GM12878 (cell line): ENCODE data around the gene SCYL3. TPM values are rescaled to one million over a fixed set of nuclear protein-coding genes. Genes with fewer than 3 reads are reported as not detected.

Experiments used
- ATAC-seq: fragments of 200-7000 bp; cut with Tn5 transposase; 3 replicates; pipeline ENCODE4 v1.9.1; 2020; ENCODE audit warnings: mild to moderate bottlenecking, moderate library complexity
- Bru-seq: library from RNA; stranded (reverse); fragments of 400-500 nt; gene quantifications from one replicate; lab custom pipeline; 2021; lab: Mats Ljungman, UMichigan
- BruChase-seq, 2 experiments: library from RNA; stranded (reverse); fragments of 400-500 nt; gene quantifications; one replicate each; lab custom pipeline; 2021; lab: Mats Ljungman, UMichigan
- BruUV-seq: library from RNA; stranded (reverse); fragments of 400-500 nt; replicated peaks from 2 replicates; lab custom pipeline; 2021; lab: Mats Ljungman, UMichigan
- CTCF ChIA-PET: fragments of 300-600 bp; sonication (Branson Sonifier 250); formaldehyde crosslinking; extraction: SDS; loops from one replicate; lab custom pipeline; 2021; ENCODE audit warnings: inconsistent platforms; lab: Yijun Ruan, JAX
- POLR2A ChIA-PET: fragments of 350-600 bp; formaldehyde crosslinking; extraction: SDS; loops from one replicate; lab custom pipeline; 2021; ENCODE audit warnings: inconsistent platforms; lab: Charles Lee
- RAD21 ChIA-PET: fragments of 300-600 bp; sonication (Branson Sonifier 250); formaldehyde crosslinking; loops from one replicate; lab custom pipeline; 2023; ENCODE audit warnings: antibody characterized with exemption; ENCODE audit not compliant: unreplicated experiment; lab: Charles Lee
- SMC1A ChIA-PET: fragments of 300-600 bp; sonication (Branson Sonifier 250); formaldehyde crosslinking; loops from one replicate; lab custom pipeline; 2023; ENCODE audit not compliant: unreplicated experiment, uncharacterized antibody; lab: Charles Lee
- DNase-seq: peaks from one replicate; pipeline ENCODE4 v3.0.0-alpha.2; 2011; ENCODE audit warnings: low read depth, low spot score
- FAIRE-seq: peaks from 3 replicates; lab custom pipeline; 2011; peaks lifted over from hg19 to GRCh38; lab: Jason Lieb, UNC
- H2AFZ ChIP-seq: 2 replicates; pipeline ENCODE4 v1.6.0; 2011; ENCODE audit warnings: low read depth, low read length, control low read depth; ENCODE audit not compliant: control insufficient read depth
- H3K27ac ChIP-seq: 2 replicates; pipeline ENCODE4 v1.5.1; 2011; ENCODE audit warnings: control low read depth; ENCODE audit not compliant: control insufficient read depth, insufficient read depth
- H3K27me3 ChIP-seq, 2 experiments: replicated peaks in 1 of 2; 2 replicates each; pipeline versions ENCODE4 v1.6.0 to v1.6.1; 2011; ENCODE audit warnings: low read length in 1 of 2; ENCODE audit not compliant: control insufficient read depth in 2 of 2, insufficient read depth in 2 of 2
- H3K36me3 ChIP-seq, 2 experiments: 2 replicates each; pipeline ENCODE4 v1.5.1; 2011; ENCODE audit warnings: low read length in 1 of 2; ENCODE audit not compliant: control insufficient read depth in 2 of 2, insufficient read depth in 2 of 2
- H3K4me1 ChIP-seq: 2 replicates; pipeline ENCODE4 v1.6.1; 2011; ENCODE audit warnings: mild to moderate bottlenecking, low read length, moderate library complexity, mixed read lengths; ENCODE audit not compliant: control insufficient read depth, insufficient read depth
- H3K4me2 ChIP-seq: 2 replicates; pipeline ENCODE4 v1.6.0; 2011; ENCODE audit warnings: control low read depth; ENCODE audit not compliant: control insufficient read depth, insufficient read depth
- H3K4me3 ChIP-seq: fragments of 200-600 bp; sonication (generic); 2 replicates; pipeline ENCODE4 v1.5.1; 2016
- H3K79me2 ChIP-seq: 2 replicates; pipeline ENCODE4 v1.6.0; 2011; ENCODE audit warnings: low read length; ENCODE audit not compliant: control insufficient read depth, insufficient read depth
- H3K9ac ChIP-seq: 2 replicates; pipeline ENCODE4 v1.8.0; 2011; ENCODE audit warnings: low read length, control low read depth, mixed read lengths; ENCODE audit not compliant: control insufficient read depth, insufficient read depth
- H3K9me3 ChIP-seq: replicated peaks from 3 replicates; pipeline ENCODE4 v1.5.1; 2011; ENCODE audit warnings: mild to moderate bottlenecking, low read length; ENCODE audit not compliant: control insufficient read depth, insufficient read depth
- H4K20me1 ChIP-seq: 2 replicates; pipeline ENCODE4 v1.6.0; 2011; ENCODE audit not compliant: control insufficient read depth, insufficient read depth
- FOXM1 ChIP-seq: IDR thresholded peaks from 2 replicates; pipeline ENCODE4 v1.6.1; 2012; ENCODE audit warnings: low read depth, mild to moderate bottlenecking, inconsistent platforms, low read length, moderate library complexity
- HDGF ChIP-seq: fragments of 450-650 bp; IDR thresholded peaks from 2 replicates; pipeline ENCODE4 v1.6.1; 2016; ENCODE audit warnings: antibody characterized with exemption
- IRF5 ChIP-seq: fragments of 450-650 bp; IDR thresholded peaks from 2 replicates; pipeline ENCODE4 v1.6.1; 2017; ENCODE audit warnings: borderline replicate concordance
- KAT2A ChIP-seq: conservative IDR thresholded peaks from 2 replicates; pipeline ENCODE4 v1.6.1; 2011; ENCODE audit warnings: low read depth, low read length; ENCODE audit not compliant: control insufficient read depth
- MAX ChIP-seq: IDR thresholded peaks from 2 replicates; pipeline ENCODE4 v1.6.1; 2012; ENCODE audit warnings: low read depth, low read length, improper control_type of control experiment
- MLLT1 ChIP-seq: fragments of 450-650 bp; IDR thresholded peaks from 2 replicates; pipeline ENCODE4 v1.6.1; 2016; ENCODE audit warnings: mild to moderate bottlenecking
- MYB ChIP-seq: fragments of 150-350 bp; IDR thresholded peaks from 2 replicates; pipeline ENCODE4 v1.6.1; 2014; ENCODE audit warnings: mild to moderate bottlenecking, low read depth, low read length, borderline replicate concordance
- NBN ChIP-seq: fragments of 450-650 bp; IDR thresholded peaks from 2 replicates; pipeline ENCODE4 v1.6.1; 2016
- NFYB ChIP-seq: IDR thresholded peaks from 2 replicates; pipeline ENCODE4 v1.6.1; 2011; ENCODE audit warnings: low read depth, mild to moderate bottlenecking, low read length, improper control_type of control experiment, moderate library complexity; ENCODE audit not compliant: insufficient read depth
- SIN3A ChIP-seq: IDR thresholded peaks from 2 replicates; pipeline ENCODE4 v1.6.1; 2012; ENCODE audit warnings: low read depth, low read length, improper control_type of control experiment
- SMAD5 ChIP-seq: IDR thresholded peaks from 2 replicates; pipeline ENCODE4 v1.6.1; 2016; ENCODE audit warnings: antibody characterized with exemption, low read depth
- SUZ12 ChIP-seq: fragments of 200-600 bp; sonication (generic); IDR thresholded peaks from one replicate; pipeline ENCODE4 v1.6.1; 2018; ENCODE audit warnings: antibody characterized with exemption, mild to moderate bottlenecking; ENCODE audit not compliant: unreplicated experiment
- TBL1XR1 ChIP-seq: IDR thresholded peaks from 2 replicates; pipeline ENCODE4 v1.6.1; 2012; ENCODE audit warnings: low read depth, low read length, improper control_type of control experiment
- ZZZ3 ChIP-seq: IDR thresholded peaks from 2 replicates; pipeline ENCODE4 v1.6.1; 2011; ENCODE audit warnings: low read depth; ENCODE audit not compliant: control insufficient read depth, insufficient read length
- WGBS: methylation state at CpG from one replicate; pipeline ENCODE4 v1.1.6; 2016; ENCODE audit warnings: low lambda C conversion rate; ENCODE audit not compliant: insufficient replicate concordance, insufficient coverage; ENCODE audit errors: missing lambda C conversion rate; 5-methylcytosine and 5-hydroxymethylcytosine counted together
- in situ Hi-C: fragments of 300-500 bp; cut with MboI; formaldehyde crosslinking; loops from 9 replicates; pipeline ENCODE4 v1.14.3; 2018; ENCODE audit warnings: mixed read lengths
- intact Hi-C: fragments of 100-400 bp; cut with micrococcal nuclease; formaldehyde crosslinking; loops from one replicate; pipeline ENCODE4 v1.14.2; 2022; ENCODE audit not compliant: unreplicated experiment
- long read RNA-seq, 2 experiments: library from polyadenylated mRNA; unstranded; transcript quantifications; one replicate each; pipeline ENCODE4 v2.0.0, GENCODE V29; 2019 to 2020
- polyA minus RNA-seq, 3 experiments: library from RNA; depleted of rRNA, polyadenylated mRNA; stranded (reverse); fragments of >200 nt; gene quantifications; 2 replicates each; pipeline ENCODE4 v1.2.3, GENCODE V29; 2011
- polyA plus RNA-seq, 11 experiments: library from polyadenylated mRNA; depleted of rRNA in 4 of 11; unstranded in 6 of 11; stranded (reverse) in 5 of 11; fragments of >200 nt; fragmentation: Nextera tagmentation in 4 of 11; fragmentation: Illumina TruSeq in 1 of 11; extraction: Ambion mirVana in 4 of 11; extraction: Trizol in 1 of 11; gene quantifications; 1 replicate in 1 of 11; 2 replicates in 10 of 11; pipeline versions ENCODE4 v1.2.1 to v1.2.3, GENCODE V29; 2011 to 2016; ENCODE audit warnings: inconsistent platforms in 2 of 11, missing spikeins in 2 of 11, low read depth in 1 of 11
- total RNA-seq, 4 experiments: library from RNA; depleted of rRNA in 3 of 4; stranded (reverse); fragments of >200 nt in 3 of 4; fragmentation: Illumina TruSeq in 1 of 4; extraction: Trizol in 1 of 4; gene quantifications; 2 replicates each; pipeline versions ENCODE4 v1.2.1 to v1.2.3, GENCODE V29; 2013 to 2021

Gene SCYL3
- total RNA-seq (2013; cell fraction: nucleolus; rRNA removed), result 34.4 and 36.2 TPM in 2 replicates
- total RNA-seq (2014; rRNA removed) (9.3 and 11.4 TPM in 2 replicates), total RNA-seq (2014; rRNA removed; fragmentation: Illumina TruSeq; extraction: Trizol) (10.1 and 10.7 TPM in 2 replicates), total RNA-seq (2021) (10.4 and 10.7 TPM in 2 replicates), polyA plus RNA-seq (2011; rRNA removed) (14.3 and 18.4 TPM in 2 replicates), polyA plus RNA-seq (2014; fragmentation: Illumina TruSeq; extraction: Trizol) (10.6 and 13.8 TPM in 2 replicates), polyA plus RNA-seq (2014; fragmentation: Nextera tagmentation; extraction: Ambion mirVana) (1 to 10 TPM; 4.3 to 5.6 TPM), polyA plus RNA-seq (2014; rRNA removed) (8.6 and 11.0 TPM in 2 replicates), polyA plus RNA-seq (2016; fragmentation: Nextera tagmentation; extraction: Ambion mirVana) (10 to 100 TPM in 1 of 2 experiments, 1 to 10 TPM in 1; 9.0 to 11.7 TPM), polyA minus RNA-seq (2011; rRNA and poly(A)+ RNA removed) (17.0 and 18.2 TPM in 2 replicates), Bru-seq, nascent RNA (percentile 83 among the genes with signal in this experiment), BruChase-seq, experiment 1, labeled RNA remaining after a 6-hour chase (percentile 62 among the genes with signal in this experiment), BruChase-seq, experiment 2, labeled RNA remaining after a 2-hour chase (percentile 68 among the genes with signal in this experiment)
- 3.5 TPM for polyA plus RNA-seq (2011; ENCODE audit: low read depth)
- 7.5 and 8.5 TPM in 2 replicates for polyA plus RNA-seq (2011; cell fraction: cytosol; rRNA removed)
- polyA plus RNA-seq (2011; cell fraction: nucleus; rRNA removed), result 15.2 and 18.9 TPM in 2 replicates
- 5.0 and 9.4 TPM in 2 replicates for polyA plus RNA-seq (2012)
- polyA minus RNA-seq (2011; cell fraction: cytosol; rRNA and poly(A)+ RNA removed), result 2.4 TPM in 2 replicates
- polyA minus RNA-seq (2011; cell fraction: nucleus; rRNA and poly(A)+ RNA removed), result 16.9 and 19.0 TPM in 2 replicates
- long read RNA-seq, experiment 1, full-length matches to known transcripts, result 3 of 4 reads
- long read RNA-seq, experiment 1, partial matches to known transcripts, result 1 of 4 reads
- long read RNA-seq, experiment 1, other reads (novel, unspliced or antisense), result 0 of 4 reads
- long read RNA-seq, experiment 2, full-length matches to known transcripts, result 24 of 38 reads
- long read RNA-seq, experiment 2, partial matches to known transcripts, result 3 of 38 reads
- long read RNA-seq, experiment 2, other reads (novel, unspliced or antisense), result 11 of 38 reads

GRCh38 chr1:169893645-169894423 lies at the start of gene SCYL3:
Gene SCYL3 (minus strand): TSS chr1:169893896. CDS start chr1:169888840, 5,056 bp downstream.
- no peaks in the 10 kb centered on the region for H3K27me3 ChIP-seq
- peak within 1 kb of the TSS; percentile 99 for H3K27ac ChIP-seq
- in situ Hi-C loops, result no loop called here
- H4K20me1 ChIP-seq, result no peaks in the 10 kb centered on the region
- peaks cover 46% of the 10 kb centered on the region for H3K79me2 ChIP-seq
- CTCF ChIA-PET, result interaction anchor here (0.5 to 3.4 kb wide), 9 partner anchors 14 to 181 kb away, joined by 3 to 19 read pairs (median 4); partner anchors contain the start of gene KIFAP3
- POLR2A ChIA-PET, result interaction anchor here (0.6 to 8.1 kb wide), 13 partner anchors 10 to 818 kb away, joined by 3 to 131 read pairs (median 5); partner anchors contain the start of gene METTL18
- BruUV-seq, result no TSS peak
- DNase-seq, result peak; percentile 98
- H3K4me1 ChIP-seq, result peaks cover 23% of the 10 kb centered on the region
- H3K9ac ChIP-seq, result peak within 1 kb of the TSS; percentile 91
- peak within 1 kb of the TSS; percentile 99 for H2AFZ ChIP-seq
- peak within 1 kb of the TSS; percentile 90 for H3K4me2 ChIP-seq
- H3K9me3 ChIP-seq, result no peaks in the 10 kb centered on the region
- peak; percentile 99 for FAIRE-seq
- WGBS, result under 1% methylated on average over 37 of the region's 52 CpGs
- H3K36me3 ChIP-seq, result no peaks in the 10 kb centered on the region
- SMC1A ChIA-PET, result interaction anchor here (0.5 to 9.8 kb wide), 11 partner anchors 8 to 782 kb away, joined by 3 to 165 read pairs (median 6); no protein-coding TSS in a partner anchor
- RAD21 ChIA-PET, result interaction anchor here (0.6 to 5.9 kb wide), 17 partner anchors 11 to 1420 kb away, joined by 3 to 104 read pairs (median 5); partner anchors contain the start of genes FMO4 and KIFAP3
- peak within 1 kb of the TSS; percentile 93 for H3K4me3 ChIP-seq
- intact Hi-C loops, result loop anchor here (1.0 to 10.0 kb wide), 5 partner anchors 21 to 638 kb away; partner anchors contain the start of genes GORAB and KIFAP3
- peak; percentile 86 for ATAC-seq
- TF ChIP-seq NBN, result peak; percentile 100
- peak; percentile 72 for TF ChIP-seq SIN3A
- TF ChIP-seq NFYB, result peak; percentile 88
- TF ChIP-seq KAT2A, result no peak
- TF ChIP-seq TBL1XR1, result no peak; the same call in 1 of the 2 replicates
- TF ChIP-seq MLLT1, result peak; percentile 98
- no peak for TF ChIP-seq ZZZ3
- no peak; the same call in 1 of the 2 replicates for TF ChIP-seq MAX
- 0 out of 2 replicates have a peak, but pooled peaks have one; percentile 47 for TF ChIP-seq HDGF
- TF ChIP-seq SMAD5, result peak; percentile 74; the same call in 1 of the 2 replicates
- TF ChIP-seq SUZ12, result no peak
- no peak for TF ChIP-seq MYB
- no peak for TF ChIP-seq FOXM1
- TF ChIP-seq IRF5, result no peak
